Measurements from ENCODE around the gene RRN3.

RRN3 gene

GRCh38 chr16:15054357-15055140 lies 39.5 kb downstream of the RRN3 start:
- H2AFZ ChIP-seq (ENCODE audit: low read depth, low read length, severe bottlenecking): peak overlapping the region; percentile 97
- H3K79me2 ChIP-seq (ENCODE audit: insufficient read depth, low read length): peaks cover 40% of the 10 kb centered on the region
- no peak overlapping the region for H3K27ac ChIP-seq (ENCODE audit: low read depth, low read length)
- H3K27me3 ChIP-seq (ENCODE audit: low read length): no peaks in the 10 kb centered on the region
- H3K36me3 ChIP-seq (ENCODE audit: low read length): no peaks in the 10 kb centered on the region
- no peak for TF ChIP-seq EZH2phosphoT487 (conservative IDR thresholded peaks at IDR 0.05; ENCODE audit: low read length)
- TF ChIP-seq CTCF (IDR thresholded peaks at IDR 0.05; ENCODE audit: insufficient read depth, low read length, poor library complexity, severe bottlenecking): no peak
- no peaks in the 10 kb centered on the region for H3K9me2 ChIP-seq (replicated peaks; ENCODE audit: insufficient read depth, low read length)
- H3K9me3 ChIP-seq (ENCODE audit: insufficient read depth, low read length): no peaks in the 10 kb centered on the region
- peak overlapping the region; percentile 81 for H3K4me3 ChIP-seq (ENCODE audit: insufficient read depth, low read length, poor library complexity, severe bottlenecking)
- peak overlapping the region; percentile 83 for H3K9ac ChIP-seq (ENCODE audit: low read length)
- H3F3A ChIP-seq (ENCODE audit: insufficient read depth): peaks cover 7% of the 10 kb centered on the region; the same call in 1 of the 2 replicates
- H3K4me2 ChIP-seq (ENCODE audit: low read depth, low read length, poor library complexity, severe bottlenecking): peak overlapping the region; percentile 63
- H4K20me1 ChIP-seq (ENCODE audit: low read depth, low read length): 0 out of 2 replicates have a peak, but pooled peaks cover 5% of the 10 kb centered on the region

DNA sequence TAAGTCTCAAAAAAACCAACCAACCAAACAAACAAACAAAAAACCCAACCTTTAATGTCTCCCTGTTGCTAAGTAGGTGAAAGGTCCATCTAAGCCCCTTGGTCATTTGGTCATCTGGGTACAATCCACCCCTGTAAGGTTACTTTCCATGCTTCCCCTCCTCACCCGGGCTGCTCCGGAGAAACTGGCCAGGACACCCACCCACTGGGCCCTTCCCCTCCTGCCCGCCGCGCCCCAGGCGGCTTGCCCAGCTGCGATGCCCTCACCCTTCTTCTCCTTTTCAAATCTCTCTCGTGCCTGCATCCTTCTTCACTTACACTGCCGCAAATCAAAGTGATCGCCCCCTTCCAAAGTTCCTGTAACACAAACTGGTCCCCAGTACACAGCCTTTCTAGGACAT lies 40.2 kb downstream of the RRN3 start:
- Histone ChIP-seq H3K27ac (ENCODE audit: low read depth, low read length) (no peak overlapping the region), H3K9me2 (replicated peaks; ENCODE audit: insufficient read depth, low read length) (no peaks in the 10 kb centered on the region), H3K36me3 (ENCODE audit: low read length) (no peaks in the 10 kb centered on the region), H3K27me3 (ENCODE audit: low read length) (no peaks in the 10 kb centered on the region), H3K79me2 (ENCODE audit: insufficient read depth, low read length) (peaks cover 40% of the 10 kb centered on the region), H3K9ac (ENCODE audit: low read length) (no peak overlapping the region), H4K20me1 (ENCODE audit: low read depth, low read length) (0 out of 2 replicates have a peak, but pooled peaks cover 5% of the 10 kb centered on the region), H3K4me3 (ENCODE audit: insufficient read depth, low read length, poor library complexity, severe bottlenecking) (no peak overlapping the region), H3K4me2 (ENCODE audit: low read depth, low read length, poor library complexity, severe bottlenecking) (peak overlapping the region; percentile 63), H2AFZ (ENCODE audit: low read depth, low read length, severe bottlenecking) (no peak overlapping the region), H3K9me3 (ENCODE audit: insufficient read depth, low read length) (no peaks in the 10 kb centered on the region), H3F3A (ENCODE audit: insufficient read depth) (peaks cover 4% of the 10 kb centered on the region; the same call in 1 of the 2 replicates)
- TF ChIP-seq EZH2phosphoT487 (conservative IDR thresholded peaks at IDR 0.05; ENCODE audit: low read length) (no peak), CTCF (IDR thresholded peaks at IDR 0.05; ENCODE audit: insufficient read depth, low read length, poor library complexity, severe bottlenecking) (no peak)

GRCh38 chr16:15052747-15053476 lies 41.2 kb downstream of the RRN3 start:
- no peak for TF ChIP-seq CTCF (IDR thresholded peaks at IDR 0.05; ENCODE audit: insufficient read depth, low read length, poor library complexity, severe bottlenecking)
- TF ChIP-seq EZH2phosphoT487 (conservative IDR thresholded peaks at IDR 0.05; ENCODE audit: low read length): no peak
- H3K9me3 ChIP-seq (ENCODE audit: insufficient read depth, low read length): no peaks in the 10 kb centered on the region
- no peak overlapping the region for H3K9ac ChIP-seq (ENCODE audit: low read length)

More at GRCh38 chr16:15052747-15053476, 41.2 kb downstream of the RRN3 start:
- H3K27me3 ChIP-seq (ENCODE audit: low read length): no peaks in the 10 kb centered on the region
- no peak overlapping the region for H3K4me3 ChIP-seq (ENCODE audit: insufficient read depth, low read length, poor library complexity, severe bottlenecking)
- H3K27ac ChIP-seq (ENCODE audit: low read depth, low read length): no peak overlapping the region
- H3K79me2 ChIP-seq (ENCODE audit: insufficient read depth, low read length): peaks cover 40% of the 10 kb centered on the region
- peaks cover 4% of the 10 kb centered on the region; the same call in 1 of the 2 replicates for H3F3A ChIP-seq (ENCODE audit: insufficient read depth)
- 0 out of 2 replicates have a peak, but pooled peaks cover 5% of the 10 kb centered on the region for H4K20me1 ChIP-seq (ENCODE audit: low read depth, low read length)
- no peak overlapping the region for H2AFZ ChIP-seq (ENCODE audit: low read depth, low read length, severe bottlenecking)
- H3K36me3 ChIP-seq (ENCODE audit: low read length): no peaks in the 10 kb centered on the region
- no peak overlapping the region for H3K4me2 ChIP-seq (ENCODE audit: low read depth, low read length, poor library complexity, severe bottlenecking)
- H3K9me2 ChIP-seq (replicated peaks; ENCODE audit: insufficient read depth, low read length): no peaks in the 10 kb centered on the region

All from SU-DHL-6 (cell line).